GM03348 (cell line): Measurements from ENCODE around the gene PPP4R2.
"Not testable (repeated sequence)": the region's sequence is repeated elsewhere in the genome, so short reads cannot be mapped to it uniquely, and the experiment has no call there.

Experiments used
- DNase-seq: peaks from one replicate; pipeline ENCODE4 v3.0.0; 2012; ENCODE audit warnings: low spot score

Gene PPP4R2

DNA sequence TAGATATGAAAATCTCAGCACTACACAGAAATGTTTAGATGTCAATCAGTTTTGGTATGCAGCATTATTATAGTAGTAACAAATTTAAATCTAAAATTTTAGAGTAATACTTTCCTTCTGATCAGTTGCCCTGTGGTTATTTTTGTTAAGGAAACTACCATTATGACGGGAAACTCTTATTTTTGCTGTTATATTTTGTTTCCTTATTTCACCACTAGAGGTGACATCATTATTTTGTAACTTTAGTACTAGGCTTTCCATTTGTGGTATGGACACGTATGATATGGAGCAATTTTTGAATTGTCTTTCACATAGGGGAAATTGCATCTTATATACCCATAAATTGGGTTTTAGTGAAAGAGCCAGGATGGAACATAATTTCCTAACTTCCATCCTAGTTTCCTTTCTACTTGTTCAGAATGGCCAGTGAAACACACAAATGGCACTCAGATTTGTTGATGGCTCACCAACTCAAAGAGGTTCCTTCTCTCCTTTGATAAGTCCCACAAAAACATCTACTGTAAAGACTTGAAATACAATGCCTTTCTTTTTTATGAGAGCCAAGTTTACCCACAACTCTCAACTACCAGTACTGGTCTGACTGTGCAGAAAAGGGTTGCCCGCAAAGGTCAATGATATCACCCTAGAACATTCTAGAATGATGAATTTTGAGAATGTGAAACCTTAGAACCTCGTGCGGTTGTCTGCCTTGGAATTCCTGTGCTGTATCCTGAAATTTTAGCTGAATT, 19.4 kb upstream of the PPP4R2 start:
- DNase-seq, result no peak

DNA sequence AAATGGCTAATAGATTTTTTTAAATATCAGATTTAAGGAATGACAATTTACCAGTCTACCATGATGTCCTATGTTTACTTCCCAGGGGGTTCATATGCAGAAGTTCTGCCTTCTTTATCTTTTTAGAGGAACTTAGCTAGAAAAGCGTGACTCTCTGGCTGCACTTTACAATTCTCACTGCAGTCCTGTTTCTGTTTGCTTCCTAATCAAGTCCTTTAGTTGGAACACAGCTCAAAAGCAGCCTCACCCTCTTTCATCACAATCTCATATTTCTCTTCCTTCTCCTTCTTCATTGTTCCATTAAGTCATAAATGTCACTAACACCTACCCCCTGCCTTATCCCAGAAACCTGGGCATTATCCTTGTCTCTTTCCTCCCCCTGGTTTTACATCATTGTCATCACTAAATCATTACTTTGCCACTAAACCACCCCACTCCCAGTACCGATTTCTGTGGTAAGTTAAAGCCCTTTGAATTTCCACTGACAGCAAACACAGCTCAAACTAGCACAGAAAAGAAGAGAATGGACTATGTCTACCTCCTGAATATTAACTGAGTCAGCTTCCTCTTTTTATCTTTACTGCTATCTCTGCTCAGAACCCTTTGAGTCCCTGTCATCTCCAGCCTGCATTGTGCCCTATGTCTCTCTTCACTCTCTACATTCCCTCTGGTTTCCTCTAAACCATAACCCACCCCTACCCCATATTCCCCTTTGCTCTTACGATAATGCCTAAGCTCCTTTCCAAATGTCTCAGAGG, 13.8 kb upstream of the PPP4R2 start:
- DNase-seq, result no peak

DNA sequence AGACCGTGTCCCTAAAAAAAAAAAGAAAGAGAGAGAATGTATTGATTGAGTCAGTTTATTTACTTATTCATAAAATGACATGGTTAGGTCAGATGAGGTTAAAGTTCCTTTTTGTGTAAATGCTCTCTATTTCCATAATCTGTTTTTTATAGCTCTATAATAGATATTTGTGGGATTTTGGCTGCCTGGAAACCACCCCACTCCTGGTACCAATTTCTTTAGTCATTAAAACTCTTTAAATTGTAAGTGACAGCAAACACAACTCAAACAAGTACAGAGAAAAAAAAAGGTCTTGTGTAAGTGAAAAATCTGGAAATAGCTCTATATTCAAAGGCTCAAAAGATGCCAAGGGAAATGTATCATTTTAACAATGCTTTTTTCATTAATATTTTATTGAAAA, 11.0 kb upstream of the PPP4R2 start:
- DNase-seq, result no peak

GRCh38 chr3:72990701-72991395, 5.8 kb upstream of the PPP4R2 start:
- no peak for DNase-seq

DNA sequence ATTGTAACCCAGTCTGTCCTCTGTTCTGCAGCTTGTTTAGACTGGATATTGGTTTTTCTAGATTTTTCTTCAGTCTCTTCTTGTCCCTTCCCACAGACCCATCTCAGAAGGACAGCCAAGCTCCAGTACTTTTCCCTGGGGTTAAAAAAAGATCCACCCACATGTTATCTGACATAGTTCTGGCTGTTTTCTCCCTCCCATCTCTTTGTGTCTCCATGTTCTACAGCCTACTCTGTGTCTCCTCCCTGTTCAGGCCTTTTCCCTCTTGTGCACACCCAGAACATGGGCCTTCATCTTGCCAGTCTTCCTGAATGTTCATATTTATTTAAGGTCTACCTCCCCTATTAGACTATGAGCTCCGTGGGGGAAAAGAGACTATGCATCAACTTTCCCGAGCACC, 5.1 kb upstream of the PPP4R2 start:
- DNase-seq, result no peak

- DNase-seq, result no peak
Observed at GRCh38 chr3:72993391-72993790, 3.2 kb upstream of the PPP4R2 start.

DNA sequence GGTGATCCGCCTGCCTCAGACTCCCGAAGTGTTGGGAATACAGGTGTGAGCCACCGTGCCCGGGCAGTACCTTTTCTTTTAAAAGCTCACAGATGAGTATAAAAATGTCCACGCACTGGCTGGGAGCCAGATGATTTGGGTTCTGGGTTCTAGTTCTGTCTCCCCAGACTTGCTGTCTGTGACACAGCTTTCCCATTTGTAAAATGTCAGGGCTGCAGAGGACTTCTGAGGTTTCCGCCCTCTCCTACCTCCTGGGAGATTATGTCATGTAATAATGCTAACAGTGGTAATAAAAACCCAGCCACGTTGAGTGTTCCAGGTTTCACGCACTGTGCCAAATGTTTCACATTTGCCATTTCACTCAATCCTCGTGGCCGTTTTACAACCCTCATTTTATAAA, 1.3 kb upstream of the PPP4R2 start:
- DNase-seq, result no peak

- DNase-seq, result no peak
Observed at GRCh38 chr3:72996121-72996472, 514 bp upstream of the PPP4R2 start.

GRCh38 chr3:72997421-72997961, 880 bp downstream of the PPP4R2 start:
- DNase-seq, result peak; percentile 51

DNA sequence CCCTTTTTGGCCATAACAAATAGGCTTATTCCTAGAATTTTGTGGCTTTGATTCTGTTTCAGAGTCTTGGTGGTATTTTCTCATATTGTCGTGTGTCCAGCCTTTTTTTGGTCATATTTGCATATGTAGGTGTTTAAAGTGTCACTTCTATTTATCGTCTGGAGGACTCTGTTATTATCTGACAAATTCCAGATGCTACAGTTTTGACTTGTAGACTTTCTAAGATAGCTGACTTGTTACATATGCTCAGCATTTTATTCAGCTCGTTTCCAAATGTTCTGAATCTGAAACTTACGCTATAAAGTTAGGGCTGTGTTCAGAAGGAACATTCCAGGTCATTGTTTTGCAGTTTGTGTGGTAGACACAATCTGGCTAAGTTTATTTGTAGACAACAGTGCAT, 1.9 kb downstream of the PPP4R2 start:
- DNase-seq, result no peak

DNA sequence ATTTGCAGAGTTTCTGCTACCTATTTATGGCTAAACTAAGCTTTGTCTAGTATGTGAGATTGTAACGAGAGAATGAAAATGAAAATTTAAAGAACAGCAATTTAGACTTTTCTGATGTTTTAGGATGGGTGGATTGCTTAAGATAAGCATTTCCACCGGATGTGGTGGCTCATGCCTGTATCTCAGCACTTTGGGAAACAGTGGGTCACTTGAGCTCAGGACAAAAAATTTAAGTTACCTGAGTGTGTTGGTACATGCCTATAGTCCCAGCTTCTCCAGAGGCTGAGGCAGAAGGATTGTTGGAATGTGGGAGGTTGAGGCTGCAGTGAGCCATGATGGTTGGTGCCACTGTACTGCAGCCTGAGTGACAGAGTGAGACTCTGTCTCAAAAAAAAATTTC, 3.3 kb downstream of the PPP4R2 start:
- no peak for DNase-seq

DNA sequence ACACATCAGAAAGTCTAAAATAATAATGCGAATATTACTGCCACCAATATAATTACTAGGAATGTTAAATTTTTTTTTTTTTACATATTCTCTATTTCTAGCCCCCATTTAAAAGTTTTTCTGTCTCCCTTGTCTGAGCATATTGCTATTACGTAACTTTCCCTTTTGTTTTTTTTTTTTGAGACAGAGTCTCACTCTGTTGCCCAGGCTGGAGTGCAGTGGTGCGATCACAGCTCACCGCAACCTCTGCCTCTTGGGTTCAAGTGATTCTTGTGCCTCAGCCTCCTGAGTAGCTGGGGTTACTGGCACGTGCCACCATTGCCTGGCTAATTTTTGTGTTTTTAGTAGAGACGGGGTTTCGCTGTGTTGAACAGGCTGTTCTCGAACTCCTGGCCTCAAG, 6.4 kb downstream of the PPP4R2 start:
- DNase-seq, result not testable (repeated sequence)

DNA sequence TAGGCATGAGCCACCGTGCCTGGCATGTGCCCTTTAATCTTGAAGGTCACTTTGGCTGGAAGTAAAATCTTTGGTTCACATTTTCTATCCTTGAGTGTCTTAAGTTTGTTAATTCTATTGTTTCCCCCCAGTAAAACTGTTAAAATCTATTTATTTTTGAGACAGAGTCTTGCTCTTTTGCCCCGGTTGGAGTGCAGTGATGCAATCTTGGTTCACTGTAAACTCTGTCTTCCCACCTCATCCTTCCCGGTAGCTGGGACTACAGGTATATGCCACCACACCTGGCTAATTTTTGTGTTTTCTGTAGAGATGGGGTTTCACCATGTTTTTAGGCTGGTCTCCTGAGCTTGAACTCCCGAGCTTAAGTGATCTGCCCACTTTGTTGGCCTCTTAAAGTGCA, 7.7 kb downstream of the PPP4R2 start:
- no peak for DNase-seq

- no peak for DNase-seq
Observed at GRCh38 chr3:73007992-73008712, 11.5 kb downstream of the PPP4R2 start.

DNA sequence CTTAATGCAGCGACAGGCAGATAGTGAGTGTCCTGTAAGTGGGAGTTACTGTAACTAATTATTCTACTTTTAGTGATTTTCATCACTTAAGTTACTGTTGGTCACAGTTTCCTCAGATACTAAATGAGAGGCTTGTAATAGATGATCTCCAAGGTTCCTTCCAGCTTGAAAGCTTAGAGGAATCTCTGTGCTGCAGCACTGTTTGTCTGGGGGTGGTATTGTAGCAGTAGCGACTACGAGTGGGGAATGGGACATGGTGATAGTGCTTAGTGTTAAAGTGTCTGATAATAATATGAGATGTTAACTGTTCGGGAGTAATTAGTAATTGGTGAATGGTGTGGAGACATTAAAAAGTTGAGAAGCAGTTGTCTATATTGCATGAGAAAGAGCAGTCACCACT, 12.4 kb downstream of the PPP4R2 start:
- DNase-seq, result no peak

- no peak for DNase-seq
Observed at GRCh38 chr3:73009750-73010149, 13.1 kb downstream of the PPP4R2 start.

DNA sequence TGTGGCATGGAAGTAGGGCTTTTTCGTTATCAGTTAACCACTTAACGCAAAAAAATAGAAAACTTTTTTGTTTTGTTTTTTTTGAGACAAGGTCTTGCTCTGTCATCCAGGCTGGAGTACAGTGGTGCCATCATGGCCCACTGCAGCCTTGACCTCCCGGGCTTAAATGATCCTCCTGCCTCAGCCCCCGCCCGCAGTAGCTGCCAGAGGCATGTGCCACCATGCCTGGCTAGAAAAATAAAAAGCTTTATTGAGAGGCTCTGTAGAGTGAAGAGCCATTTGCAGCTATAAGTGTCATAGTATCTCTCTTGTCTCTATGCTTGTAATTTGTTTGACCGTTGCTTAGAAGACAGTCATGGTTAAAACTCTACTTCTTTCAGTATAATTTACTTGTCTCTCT, 13.5 kb downstream of the PPP4R2 start:
- no peak for DNase-seq

GRCh38 chr3:73018298-73018697, 21.7 kb downstream of the PPP4R2 start:
- no peak for DNase-seq

DNA sequence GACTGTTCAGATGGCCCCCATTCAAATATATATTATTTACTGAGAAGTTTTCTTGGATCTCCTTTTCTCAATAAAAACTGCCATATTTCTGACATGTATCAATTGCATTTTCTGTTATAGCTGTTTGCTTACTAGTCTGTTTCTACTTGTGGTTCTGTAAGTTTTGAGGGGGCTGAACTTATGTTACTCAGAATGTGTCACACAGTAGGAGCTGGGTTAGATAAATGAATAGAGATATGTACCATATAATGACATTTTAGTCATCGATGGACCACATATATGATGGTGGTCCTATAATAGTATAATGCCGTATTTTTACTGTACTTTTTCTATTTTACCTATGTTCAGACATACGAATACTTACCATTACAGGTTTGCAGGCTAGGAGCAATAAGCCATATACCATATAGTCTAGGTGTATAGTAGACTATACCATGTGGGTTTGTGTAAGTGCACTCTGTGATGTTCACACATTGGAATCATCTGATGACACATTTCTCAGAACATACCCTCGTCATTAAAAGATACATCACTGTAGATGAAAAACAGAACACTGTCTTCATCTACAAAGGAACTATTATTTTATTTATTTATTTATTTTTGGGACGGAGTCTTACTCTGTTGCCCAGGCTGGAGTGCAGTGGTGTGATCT, 22.3 kb downstream of the PPP4R2 start:
- no peak for DNase-seq

DNA sequence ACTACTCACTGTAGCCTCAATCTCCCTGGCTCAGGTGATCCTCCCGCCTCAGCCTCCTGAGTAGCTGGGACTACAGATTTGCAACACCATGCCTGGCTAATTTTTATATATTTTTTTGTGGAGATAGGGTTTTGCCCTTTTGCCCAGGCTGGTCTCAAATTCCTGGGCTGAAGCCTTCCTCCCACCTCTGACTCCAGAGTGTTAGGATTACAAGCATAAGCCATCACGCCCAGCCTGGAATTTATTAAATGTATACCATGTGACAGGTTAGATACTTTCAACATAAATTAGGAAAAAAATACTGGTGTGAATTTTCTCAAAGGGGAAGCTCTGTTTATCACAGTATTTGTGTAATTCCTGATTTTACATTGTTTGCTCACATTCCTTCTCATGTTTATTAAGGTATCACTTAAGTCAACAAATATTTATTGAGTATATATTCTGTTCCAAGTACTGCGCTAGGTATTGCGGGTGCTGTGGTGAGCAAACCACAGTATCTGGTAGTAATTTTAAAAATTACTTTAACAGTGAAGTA, 24.8 kb downstream of the PPP4R2 start:
- DNase-seq, result no peak

- DNase-seq, result no peak
Observed at GRCh38 chr3:73024836-73025235, 28.2 kb downstream of the PPP4R2 start.
